Nephron (organoid): Measurements from ENCODE around the gene MNAT1.

Experiments
- H3K27ac Mint-ChIP-seq, 3 experiments: 2 replicates each; pipeline ENCODE4 v1.8.0; 2020; ENCODE audit warnings: mixed read lengths in 3 of 3, mild to moderate bottlenecking in 2 of 3, moderate library complexity in 1 of 3
- H3K27me3 Mint-ChIP-seq: 2 replicates; pipeline ENCODE4 v1.8.0; 2021; ENCODE audit warnings: low read depth, mild to moderate bottlenecking, moderate library complexity, mixed read lengths
- H3K36me3 Mint-ChIP-seq: 2 replicates; pipeline ENCODE4 v1.8.0; 2020; ENCODE audit warnings: low read depth, mixed read lengths
- H3K4me1 Mint-ChIP-seq: 2 replicates; pipeline ENCODE4 v1.8.0; 2020; ENCODE audit warnings: mixed read lengths
- H3K4me3 Mint-ChIP-seq, 3 experiments: 2 replicates each; pipeline ENCODE4 v1.8.0; 2020; ENCODE audit warnings: mild to moderate bottlenecking in 3 of 3, mixed read lengths in 3 of 3, moderate library complexity in 2 of 3
- H3K9me3 Mint-ChIP-seq: 2 replicates; pipeline ENCODE4 v1.8.0; 2020; ENCODE audit warnings: mixed read lengths
- TF ChIP-seq, protein P1 (sequence below), 3 experiments: fragments of 200-600 bp; sonication (generic); IDR thresholded peaks; one replicate each; pipeline ENCODE4 v1.5.0; 2021; ENCODE audit warnings: antibody characterized with exemption in 3 of 3; ENCODE audit not compliant: unreplicated experiment in 3 of 3

Gene MNAT1

DNA sequence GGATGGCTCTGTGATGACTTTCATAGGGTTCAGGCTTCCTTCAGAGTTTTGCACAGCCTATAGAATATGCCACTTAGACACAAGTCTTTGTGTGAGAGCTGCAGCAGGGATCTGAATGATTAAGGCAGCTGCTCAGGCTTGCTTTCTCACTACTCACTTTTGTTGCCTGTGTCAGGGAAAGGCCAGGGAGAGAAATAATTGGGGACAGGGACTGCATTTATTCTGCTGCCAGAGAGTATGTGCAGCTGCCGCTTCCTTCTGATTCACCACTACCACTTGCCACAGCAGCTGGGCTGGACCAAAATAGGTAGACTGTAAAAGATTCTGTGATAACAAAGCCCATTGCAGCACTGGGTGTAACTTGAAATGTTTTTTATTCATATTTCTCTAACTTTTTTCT, 196.7 kb downstream of the MNAT1 start:
- no peaks in the 10 kb centered on the region for H3K9me3 Mint-ChIP-seq
- peaks cover 51% of the 10 kb centered on the region for H3K4me1 Mint-ChIP-seq
- TF ChIP-seq, protein P1, sequence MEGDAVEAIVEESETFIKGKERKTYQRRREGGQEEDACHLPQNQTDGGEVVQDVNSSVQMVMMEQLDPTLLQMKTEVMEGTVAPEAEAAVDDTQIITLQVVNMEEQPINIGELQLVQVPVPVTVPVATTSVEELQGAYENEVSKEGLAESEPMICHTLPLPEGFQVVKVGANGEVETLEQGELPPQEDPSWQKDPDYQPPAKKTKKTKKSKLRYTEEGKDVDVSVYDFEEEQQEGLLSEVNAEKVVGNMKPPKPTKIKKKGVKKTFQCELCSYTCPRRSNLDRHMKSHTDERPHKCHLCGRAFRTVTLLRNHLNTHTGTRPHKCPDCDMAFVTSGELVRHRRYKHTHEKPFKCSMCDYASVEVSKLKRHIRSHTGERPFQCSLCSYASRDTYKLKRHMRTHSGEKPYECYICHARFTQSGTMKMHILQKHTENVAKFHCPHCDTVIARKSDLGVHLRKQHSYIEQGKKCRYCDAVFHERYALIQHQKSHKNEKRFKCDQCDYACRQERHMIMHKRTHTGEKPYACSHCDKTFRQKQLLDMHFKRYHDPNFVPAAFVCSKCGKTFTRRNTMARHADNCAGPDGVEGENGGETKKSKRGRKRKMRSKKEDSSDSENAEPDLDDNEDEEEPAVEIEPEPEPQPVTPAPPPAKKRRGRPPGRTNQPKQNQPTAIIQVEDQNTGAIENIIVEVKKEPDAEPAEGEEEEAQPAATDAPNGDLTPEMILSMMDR (IDR thresholded peaks at IDR 0.05; ENCODE audit: unreplicated experiment in 3 of 3), result no peak
- no peaks in the 10 kb centered on the region for H3K27me3 Mint-ChIP-seq
- H3K36me3 Mint-ChIP-seq, result peaks cover 15% of the 10 kb centered on the region
- peak overlapping the region in 1 of 3 experiments; percentile 44 for H3K4me3 Mint-ChIP-seq
- peak overlapping the region; percentile 63 to 91 (median 67) for H3K27ac Mint-ChIP-seq

DNA sequence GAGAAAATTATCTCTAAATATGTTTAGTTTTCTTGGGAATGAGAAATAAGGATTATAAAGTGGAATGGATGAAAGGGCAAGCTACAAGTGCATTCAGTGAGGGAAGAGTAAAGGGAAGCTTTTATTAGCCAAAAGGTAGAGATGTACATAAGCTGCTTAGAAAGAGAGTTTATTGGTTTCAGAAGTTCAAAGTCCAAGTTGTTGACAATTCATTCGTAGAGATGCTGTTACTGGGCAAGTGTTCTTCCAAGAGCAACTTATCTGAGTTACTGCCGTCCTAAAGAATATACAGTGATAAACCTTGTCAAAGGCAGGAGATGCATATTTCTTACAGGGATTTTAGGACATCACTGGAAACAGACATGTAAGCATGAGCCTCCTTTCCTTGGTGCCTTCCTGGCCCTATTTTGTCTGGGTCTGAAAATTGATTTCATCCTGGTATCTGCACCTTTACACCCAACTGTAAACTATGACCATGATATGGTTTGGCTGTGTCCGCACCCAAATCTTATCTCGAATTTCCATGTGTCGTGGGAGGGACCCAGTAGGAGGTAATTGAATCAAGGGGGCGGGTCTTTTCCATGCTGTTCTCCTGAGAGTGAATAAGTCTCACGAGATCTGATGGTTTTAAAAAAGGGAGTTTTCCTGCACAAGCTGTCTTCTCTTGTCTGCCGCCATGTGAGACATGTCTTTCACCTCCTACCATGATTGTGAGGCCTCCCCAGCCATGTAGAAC, 199.5 kb downstream of the MNAT1 start:
- Mint-ChIP-seq H3K27me3 (no peaks in the 10 kb centered on the region), H3K4me3 (no peak overlapping the region), H3K27ac (peak overlapping the region; percentile 25 to 65 (median 58)), H3K4me1 (peaks cover 43% of the 10 kb centered on the region), H3K9me3 (peaks cover 6% of the 10 kb centered on the region), H3K36me3 (peaks cover 18% of the 10 kb centered on the region)
- TF ChIP-seq, protein P1 (IDR thresholded peaks at IDR 0.05; ENCODE audit: unreplicated experiment in 3 of 3), result no peak

DNA sequence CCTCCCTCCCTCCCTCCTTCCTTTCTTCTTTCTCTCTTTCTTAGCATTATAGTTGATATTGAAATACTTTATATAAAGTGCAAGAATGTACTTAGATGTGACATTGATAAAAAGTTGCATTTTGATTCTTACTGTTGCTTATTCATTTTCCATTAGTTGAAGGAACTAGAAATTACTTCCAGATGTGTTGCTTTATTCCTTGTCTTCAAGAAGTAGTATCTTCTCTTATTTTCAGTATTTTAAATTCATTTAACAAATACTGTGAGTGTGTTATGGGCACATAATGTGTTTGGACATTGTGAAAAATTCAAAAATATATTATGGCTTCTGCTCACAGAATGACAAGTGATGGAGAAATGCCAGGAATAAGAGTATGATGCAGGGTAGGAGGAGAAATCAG, 200.8 kb downstream of the MNAT1 start:
- H3K4me1 Mint-ChIP-seq, result peaks cover 40% of the 10 kb centered on the region
- peaks cover 24% of the 10 kb centered on the region for H3K36me3 Mint-ChIP-seq
- H3K9me3 Mint-ChIP-seq, result peaks cover 11% of the 10 kb centered on the region
- TF ChIP-seq, protein P1 (IDR thresholded peaks at IDR 0.05; ENCODE audit: unreplicated experiment in 3 of 3), result no peak
- H3K27ac Mint-ChIP-seq, result peak overlapping the region in 2 of 3 experiments; percentile 14 to 63
- H3K27me3 Mint-ChIP-seq, result no peaks in the 10 kb centered on the region
- no peak overlapping the region for H3K4me3 Mint-ChIP-seq

DNA sequence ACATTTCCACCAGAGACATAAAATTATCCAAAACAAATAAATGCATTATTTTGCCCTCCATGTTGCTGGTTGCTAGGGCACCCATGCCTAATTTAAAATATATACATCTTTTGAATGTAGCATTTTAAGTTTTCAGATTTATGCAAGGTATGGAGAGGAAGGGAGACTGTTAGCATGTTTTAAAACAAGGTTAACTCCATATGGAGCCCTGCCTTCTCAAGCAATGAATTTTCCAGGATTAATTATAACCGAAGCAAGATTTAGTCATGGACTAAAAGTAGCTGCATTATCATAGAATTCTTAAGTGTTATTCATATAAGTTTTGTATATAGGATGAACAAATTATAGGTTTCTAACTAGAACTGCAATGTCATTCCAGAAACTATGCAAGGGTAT, 209.1 kb downstream of the MNAT1 start:
- H3K36me3 Mint-ChIP-seq, result peaks cover 19% of the 10 kb centered on the region
- H3K9me3 Mint-ChIP-seq, result peaks cover 13% of the 10 kb centered on the region
- peaks cover 33% of the 10 kb centered on the region for H3K4me1 Mint-ChIP-seq
- H3K4me3 Mint-ChIP-seq, result no peak overlapping the region
- peak overlapping the region in 2 of 3 experiments; percentile 1 to 30 for H3K27ac Mint-ChIP-seq
- no peaks in the 10 kb centered on the region for H3K27me3 Mint-ChIP-seq
- TF ChIP-seq, protein P1 (IDR thresholded peaks at IDR 0.05; ENCODE audit: unreplicated experiment in 3 of 3), result no peak

DNA sequence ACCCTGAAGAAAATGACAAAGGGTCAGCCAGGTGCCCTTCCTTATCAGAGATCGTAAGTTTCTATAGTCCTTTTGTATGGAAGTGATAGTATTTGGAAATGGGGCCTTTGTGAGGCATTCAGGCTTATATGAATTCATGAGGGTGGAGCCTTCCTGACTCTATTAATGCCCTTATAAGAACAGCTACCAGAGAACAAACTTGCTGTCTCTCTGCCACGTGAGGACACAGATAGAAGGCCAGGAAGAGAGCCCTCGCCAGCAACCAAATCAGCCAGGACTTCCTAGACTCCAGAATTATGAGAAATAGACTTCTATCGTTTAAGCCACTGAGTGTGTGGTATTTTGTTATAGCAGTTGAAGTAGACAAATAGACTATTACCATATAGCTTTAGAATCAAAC, 209.6 kb downstream of the MNAT1 start:
- Mint-ChIP-seq H3K9me3 (peaks cover 7% of the 10 kb centered on the region), H3K27ac (peak overlapping the region; percentile 30 to 77 (median 55)), H3K4me3 (no peak overlapping the region), H3K36me3 (peaks cover 13% of the 10 kb centered on the region), H3K27me3 (no peaks in the 10 kb centered on the region), H3K4me1 (peaks cover 33% of the 10 kb centered on the region)
- TF ChIP-seq, protein P1 (IDR thresholded peaks at IDR 0.05; ENCODE audit: unreplicated experiment in 3 of 3), result no peak

DNA sequence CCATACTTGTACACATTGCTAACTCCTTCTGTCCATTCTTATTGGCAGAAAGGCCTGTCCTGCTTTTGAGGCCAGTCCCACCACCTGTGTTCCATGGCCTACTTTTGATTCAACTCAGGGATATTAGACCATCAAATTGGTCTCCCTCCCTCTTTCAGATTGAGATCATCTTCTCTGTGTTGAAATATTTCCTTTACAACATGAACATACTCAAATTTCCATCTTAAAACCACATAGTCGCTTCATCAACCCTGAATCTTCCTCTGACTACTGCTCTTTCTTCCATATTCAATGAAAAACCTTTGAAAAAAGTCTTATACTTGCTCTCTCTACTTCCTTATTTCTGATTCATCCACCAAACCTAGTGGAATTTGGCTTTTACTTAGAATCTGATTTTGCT, 211.4 kb downstream of the MNAT1 start:
- TF ChIP-seq, protein P1 (IDR thresholded peaks at IDR 0.05; ENCODE audit: unreplicated experiment in 3 of 3), result no peak
- Mint-ChIP-seq H3K27me3 (no peaks in the 10 kb centered on the region), H3K4me3 (no peak overlapping the region), H3K27ac (peak overlapping the region in 2 of 3 experiments; percentile 15 to 30), H3K9me3 (no peaks in the 10 kb centered on the region), H3K4me1 (peaks cover 39% of the 10 kb centered on the region), H3K36me3 (peaks cover 6% of the 10 kb centered on the region)
